GM04503 (cell line): ENCODE results near the gene IL17B.
"Not testable (repeated sequence)": the region's sequence is repeated elsewhere in the genome, so short reads cannot be mapped to it uniquely, and the experiment has no call there.

Source experiments
- DNase-seq: peaks from one replicate; pipeline ENCODE4 v3.0.0-alpha.2; 2012; ENCODE audit warnings: low read depth

Gene IL17B

DNA sequence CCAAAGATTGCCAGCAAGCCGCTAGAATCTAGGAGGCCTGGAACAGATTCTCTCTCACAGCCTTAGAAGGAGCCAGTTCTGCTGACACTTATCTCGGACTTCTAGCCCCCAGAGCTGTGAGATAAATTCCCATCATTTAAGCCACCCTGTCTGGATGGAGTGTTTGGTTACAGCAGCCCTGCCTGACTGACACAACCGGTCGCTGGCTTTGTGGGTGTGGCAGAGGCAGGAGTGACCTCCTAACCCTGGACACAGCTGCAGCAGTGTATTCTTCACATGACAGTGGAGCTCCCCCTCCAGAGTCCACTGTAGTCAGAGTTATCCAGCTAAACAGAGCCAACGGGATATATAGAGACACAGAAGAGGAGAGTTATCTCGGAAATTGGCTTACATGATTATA lies 21.2 kb upstream of the IL17B start:
- DNase-seq: no peak

DNA sequence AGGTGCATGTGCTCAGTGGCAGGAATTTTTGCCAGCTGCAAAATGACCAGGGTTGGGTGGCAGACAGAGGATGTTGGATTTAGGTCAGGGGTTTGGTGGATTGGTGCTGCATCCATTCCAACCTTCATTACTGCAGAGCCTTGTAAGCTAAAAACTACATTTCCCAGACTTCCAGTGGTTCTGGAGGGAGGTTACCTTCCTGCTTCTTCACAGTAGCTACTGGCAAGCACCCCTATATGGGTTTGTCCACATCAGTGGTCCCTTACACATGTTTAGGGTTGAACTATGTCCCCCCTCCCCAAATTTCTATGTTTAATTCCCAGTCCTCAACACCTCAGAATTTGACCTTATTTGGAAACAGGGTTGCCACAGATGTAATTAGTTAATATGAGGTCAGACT lies 20.7 kb upstream of the IL17B start:
- no peak for DNase-seq

DNA sequence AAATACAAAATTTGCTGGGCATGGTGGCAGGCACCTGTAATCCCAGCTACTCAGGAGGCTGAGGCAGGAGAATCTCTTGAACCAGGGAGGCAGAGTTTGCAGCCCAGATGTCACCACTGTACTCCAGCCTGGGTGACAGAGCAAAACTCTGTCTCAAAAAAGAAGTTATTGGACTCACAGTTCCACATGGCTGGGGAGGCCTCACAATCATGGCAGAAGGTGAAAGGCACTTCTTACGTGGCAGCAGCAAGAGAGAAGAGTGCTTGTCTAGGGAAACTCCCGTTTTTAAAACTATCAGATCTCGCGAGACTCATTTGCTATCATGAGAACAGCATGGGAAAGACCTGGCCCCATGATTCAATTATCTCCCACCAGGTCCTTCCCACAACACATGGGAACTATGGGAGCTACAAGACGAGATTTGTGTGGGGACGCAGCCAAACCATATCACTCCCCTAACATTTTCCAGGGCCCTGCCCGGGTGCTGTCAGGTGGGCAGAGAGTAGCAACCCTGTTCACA lies 19.7 kb upstream of the IL17B start:
- DNase-seq: not testable (repeated sequence)

DNA sequence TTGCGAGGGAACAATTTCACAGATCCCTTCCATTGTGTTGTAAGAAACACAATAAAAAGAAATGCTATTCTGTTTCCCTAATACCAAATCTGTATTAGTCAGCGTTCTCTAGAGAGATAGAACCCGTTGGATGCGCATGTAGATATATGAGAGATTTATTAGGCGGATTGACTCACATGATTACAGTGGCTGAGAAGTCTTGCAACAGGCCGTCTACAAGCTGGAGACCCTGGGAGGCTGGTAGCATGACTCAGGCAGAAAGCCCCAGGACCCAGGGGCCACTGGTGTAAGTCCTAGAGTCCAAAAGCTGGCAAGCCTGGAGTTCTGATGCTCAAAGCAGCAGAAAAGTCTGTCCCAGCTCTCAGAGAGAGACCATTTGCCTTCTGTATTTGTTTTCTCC lies 18.4 kb upstream of the IL17B start:
- peak; percentile 97 for DNase-seq

DNA sequence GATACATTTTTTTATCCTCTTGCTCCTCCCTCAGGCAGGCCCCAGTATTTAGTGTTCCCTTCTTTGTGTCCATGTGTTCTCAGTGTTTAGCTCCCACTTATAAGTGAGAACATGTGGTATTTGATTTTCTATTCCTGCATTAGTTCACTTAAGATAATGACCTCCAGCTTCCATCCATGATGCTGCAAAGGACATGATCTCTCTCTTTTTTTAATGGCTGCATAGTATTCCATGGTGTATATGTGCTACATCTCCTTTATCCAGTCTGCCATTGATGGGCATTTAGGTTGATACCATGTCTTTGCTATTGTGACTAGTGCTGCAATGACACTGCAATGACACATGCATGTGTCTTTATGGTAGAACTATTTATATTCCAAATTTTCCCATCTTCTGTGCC lies 15.9 kb upstream of the IL17B start:
- not testable (repeated sequence) for DNase-seq

DNA sequence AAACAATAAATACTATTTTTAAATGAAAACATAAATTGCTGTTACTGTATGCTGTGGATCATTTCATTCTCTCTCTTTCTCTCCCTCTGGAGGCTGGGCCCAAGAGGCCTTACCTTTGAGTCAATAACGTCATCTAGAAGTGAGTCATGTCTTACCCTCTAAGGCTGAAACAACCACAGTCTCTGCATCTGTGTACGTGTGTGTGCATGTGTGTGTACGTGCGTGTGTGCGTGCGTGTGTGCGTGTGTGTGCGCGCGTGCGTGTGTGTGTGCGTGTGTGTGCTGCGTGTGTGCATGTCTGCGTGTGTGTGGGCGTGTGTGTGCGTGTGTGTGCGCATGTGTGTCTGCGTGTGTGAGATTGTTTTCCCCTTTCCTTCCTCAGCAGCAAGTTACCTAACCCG lies 13.6 kb upstream of the IL17B start:
- DNase-seq: no peak

DNA sequence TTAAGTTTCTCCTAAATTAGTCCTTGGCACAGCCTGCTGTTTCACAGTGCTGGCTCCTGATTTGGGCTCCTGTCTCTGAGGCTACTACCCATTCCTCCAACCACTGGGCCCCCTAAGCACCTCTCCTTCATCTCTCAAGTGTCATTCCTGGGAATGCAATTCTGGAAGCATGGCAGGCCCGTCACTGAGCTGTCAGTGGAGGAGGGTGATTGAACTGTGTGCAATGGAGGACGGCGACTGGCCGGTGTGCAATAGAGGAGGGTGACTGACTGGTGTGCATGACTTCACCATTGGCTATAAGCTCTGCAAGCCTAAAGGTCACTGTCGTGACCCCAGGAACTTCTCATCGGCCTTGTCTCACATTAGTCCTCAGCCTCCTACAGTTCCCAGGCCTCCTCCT lies 12.4 kb upstream of the IL17B start:
- DNase-seq: no peak

DNA sequence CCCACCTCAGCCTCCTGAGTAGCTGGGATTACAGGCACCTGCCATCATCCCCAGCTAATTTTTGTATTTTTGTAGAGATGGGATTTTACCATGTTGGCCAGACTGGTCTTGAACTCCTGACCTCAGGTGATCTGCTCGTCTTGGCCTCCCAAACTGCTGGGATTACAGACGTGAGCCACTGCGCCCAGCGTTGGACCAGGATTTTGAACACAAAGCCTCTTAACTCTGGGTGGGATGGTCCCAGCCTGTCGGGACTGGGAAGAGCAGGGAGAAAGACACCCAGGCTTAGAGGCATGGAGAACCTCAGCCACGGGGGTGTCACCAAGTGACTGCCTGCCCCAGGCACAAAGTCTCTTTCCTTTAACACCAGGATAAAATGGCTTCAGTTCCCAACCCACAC lies 12.0 kb upstream of the IL17B start:
- not testable (repeated sequence) for DNase-seq

DNA sequence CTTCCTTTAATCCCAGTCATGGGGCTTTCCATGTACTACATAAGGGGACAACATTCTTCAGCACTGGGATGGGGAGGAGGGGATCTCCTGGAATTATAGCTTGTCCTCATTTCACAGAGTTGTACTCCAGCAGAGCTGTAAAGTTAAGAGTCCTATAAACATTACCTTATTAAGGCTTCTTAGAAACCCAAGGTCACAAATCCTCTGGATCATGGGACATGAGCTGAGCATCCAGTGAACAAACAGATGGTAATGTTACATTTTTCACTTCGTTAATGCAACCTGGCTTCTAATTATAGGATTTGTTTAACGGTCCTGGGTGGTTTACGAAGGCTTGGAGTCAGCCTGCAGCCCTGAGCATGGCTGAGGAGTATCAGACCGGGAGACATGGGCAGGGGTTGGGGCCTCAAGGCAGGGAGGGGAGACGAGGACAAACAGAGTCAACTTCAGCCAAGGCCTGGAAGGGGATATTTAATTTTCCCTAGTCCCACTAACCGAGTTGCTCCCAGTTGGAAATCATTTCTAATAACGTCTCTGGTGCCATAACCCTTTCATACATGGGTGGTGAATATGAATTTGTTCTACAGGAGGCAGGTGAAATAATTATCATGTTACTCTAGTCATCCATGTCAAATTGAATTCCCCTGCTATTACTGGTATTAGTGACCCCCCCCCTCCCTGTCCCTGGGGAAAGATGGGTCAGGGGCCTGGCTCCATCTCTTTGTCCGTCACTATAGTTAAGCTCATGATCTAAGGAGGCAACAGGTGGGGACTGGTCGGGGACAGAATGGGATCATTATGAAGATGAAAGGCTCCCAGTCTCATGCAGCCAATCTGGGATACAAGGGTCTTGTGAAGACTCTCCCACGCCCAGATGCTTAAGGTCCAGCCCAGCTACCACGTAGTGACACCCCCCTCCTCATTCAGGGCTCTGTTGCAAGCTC lies 10.7 kb upstream of the IL17B start:
- DNase-seq: no peak

DNA sequence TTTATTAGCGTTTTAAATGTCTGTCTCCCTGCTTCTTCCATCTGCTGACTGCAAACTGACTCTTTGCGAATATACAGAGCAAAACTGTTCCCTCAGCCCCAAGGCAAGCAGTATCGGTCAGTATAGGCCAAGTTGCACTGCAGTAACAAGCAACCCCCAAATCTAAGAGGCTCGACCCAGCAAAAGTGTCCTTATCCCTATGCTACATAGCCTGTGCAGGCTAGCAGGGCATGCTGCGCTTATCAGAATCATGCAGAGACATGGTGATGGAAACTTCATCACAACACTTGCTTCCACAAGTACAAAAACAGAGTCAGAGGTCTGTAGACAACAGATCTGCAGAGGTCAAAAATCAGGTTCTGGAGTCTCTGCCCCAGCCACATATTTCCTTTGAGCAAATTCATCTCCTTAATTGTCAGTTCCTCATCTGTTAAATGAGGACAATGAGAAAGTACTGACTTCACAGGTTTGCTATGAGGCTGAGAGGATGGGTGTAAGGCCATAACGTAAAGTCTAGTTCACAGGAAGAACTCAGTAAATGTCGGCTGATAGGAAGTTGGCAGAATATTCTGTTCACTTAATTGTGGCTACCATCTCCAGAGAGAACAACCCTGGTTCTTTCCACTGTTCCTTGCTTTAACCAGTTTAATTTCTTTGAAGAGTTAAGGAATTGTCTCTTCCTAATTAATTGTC lies 9.6 kb upstream of the IL17B start:
- DNase-seq: no peak

DNA sequence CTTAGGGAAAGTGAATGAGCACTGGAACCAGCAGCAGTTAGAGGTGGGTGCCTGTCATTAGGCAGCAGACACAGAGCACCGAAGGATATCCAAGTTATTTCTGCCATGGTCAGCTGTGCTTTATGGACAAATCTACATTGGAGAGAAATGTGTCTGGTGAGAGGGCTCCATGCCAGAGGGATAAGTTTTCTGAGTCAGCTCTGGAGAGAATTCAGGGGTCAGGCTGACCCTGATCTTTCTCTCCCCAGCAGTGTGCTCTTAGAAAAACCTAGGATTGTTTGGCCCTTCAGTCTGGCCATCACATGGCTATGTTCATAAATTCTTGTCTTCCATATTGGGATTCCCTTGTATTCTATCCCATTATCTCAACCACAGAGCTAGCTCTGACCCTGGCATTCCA lies 8.9 kb upstream of the IL17B start:
- DNase-seq: no peak

DNA sequence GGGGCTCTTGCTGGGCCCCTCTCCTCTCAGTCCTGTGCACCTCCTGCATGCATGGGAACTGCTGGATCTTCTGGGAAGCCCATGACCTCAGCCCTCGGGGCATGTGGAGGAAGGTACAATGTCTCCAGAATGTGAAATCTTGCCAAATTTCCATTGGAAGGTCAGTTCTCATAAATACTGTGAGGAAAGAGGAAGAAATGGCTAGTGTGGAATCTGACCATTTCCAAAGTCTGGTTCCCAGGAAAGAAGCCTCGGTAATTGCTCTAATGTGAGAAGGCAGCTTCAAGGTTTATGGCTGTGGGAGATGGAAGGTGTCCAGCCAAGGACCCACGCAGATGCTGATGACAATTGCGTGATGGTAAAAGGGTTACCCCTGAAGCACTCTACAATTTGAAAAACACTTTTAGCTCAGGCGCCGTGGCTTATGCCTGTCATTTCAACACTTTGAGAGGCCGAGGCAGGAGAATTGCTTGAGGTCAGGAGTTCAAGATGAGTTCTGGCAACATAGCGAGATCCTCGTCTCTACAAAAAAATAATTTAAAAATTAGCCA lies 8.1 kb upstream of the IL17B start:
- peak; percentile 92 for DNase-seq

DNA sequence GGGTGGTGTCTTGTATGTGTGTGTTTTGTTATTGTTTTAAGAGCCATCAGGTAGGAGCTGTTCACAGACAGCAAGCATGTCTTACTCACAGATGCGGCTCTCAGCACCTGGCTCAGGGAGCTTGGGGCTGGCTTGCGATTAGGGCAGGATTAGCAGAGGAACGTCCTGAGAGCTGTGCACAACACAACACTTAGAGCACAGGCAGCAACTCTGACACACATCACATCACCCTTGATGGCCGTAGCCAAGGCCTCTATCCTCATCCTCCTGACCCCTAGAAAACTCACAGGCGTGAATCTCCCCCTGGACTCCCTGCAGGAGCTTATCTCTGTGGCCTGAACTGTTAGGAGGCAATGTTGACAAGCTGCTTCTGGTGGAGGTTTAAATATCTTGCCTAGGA lies 7.1 kb upstream of the IL17B start:
- DNase-seq: no peak

DNA sequence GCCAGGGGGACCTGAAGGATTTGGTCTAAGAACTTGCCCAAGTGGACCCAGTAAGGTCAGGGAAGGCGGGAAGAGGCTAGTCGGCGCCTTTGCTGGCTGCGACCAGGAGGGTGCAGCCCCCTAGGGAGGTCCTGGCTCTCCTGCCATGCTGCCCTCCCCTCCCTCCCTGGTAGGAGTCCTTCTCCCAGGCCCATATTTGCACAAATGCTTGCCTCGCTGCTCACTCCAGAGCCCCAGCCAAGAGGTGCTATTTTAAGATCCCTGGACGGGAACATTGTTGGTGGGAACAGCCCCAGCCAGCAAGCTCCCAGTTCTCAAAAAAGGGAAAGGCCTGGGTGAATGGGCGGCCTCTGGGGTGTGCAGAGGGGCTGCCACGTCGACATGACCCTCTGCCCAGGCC lies 4.3 kb upstream of the IL17B start:
- DNase-seq: no peak

DNA sequence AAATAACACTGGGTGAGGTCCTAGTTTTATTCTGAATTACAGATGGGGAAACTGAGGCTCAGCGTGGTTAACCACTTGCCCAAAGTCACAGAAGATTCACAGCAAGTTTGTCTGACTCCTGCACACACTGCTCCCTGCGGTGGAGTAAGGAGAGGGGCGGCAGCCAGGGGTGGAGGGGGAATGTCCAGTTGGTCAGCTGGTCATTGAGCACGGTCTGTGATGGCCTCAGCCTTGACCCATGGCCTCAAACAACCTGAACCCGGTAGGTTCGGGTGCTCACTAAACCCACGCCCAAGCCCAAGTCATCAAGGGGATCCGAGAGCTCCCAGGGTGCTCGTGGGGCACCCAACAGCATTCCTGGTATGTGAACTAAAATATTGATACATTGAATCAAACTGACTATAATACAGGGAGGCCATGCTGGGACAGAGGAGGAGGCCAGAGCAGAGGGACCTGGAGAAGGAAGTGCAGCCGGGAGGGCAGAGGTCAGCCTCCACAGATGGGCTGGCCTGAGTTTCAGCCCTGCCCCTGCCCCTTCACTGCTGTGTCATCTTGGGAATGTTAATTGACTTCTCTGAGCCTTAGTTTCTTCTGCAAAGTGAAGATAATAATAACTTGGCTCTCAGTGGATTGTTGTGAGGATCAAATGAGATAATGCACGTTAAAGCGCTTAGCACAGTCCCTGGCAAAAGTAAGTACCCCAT lies 3.6 kb upstream of the IL17B start:
- no peak for DNase-seq

DNA sequence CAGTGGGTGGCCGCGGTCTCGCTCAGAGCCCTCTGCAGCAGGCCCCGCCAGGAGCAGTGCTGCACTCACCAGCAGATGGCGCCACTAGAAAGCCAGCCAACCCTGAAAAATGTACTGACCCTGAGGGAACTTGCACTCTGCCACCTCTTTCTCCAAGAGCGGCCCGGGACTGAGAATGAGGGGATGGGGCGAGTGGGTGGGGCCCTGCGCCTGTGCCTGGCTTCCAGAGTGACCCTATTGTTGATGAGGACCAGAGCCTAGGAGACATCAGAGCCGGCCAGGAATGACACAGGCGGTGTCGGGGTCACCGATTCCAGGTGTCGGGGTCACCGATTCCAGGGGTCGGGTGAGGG lies 2.9 kb upstream of the IL17B start:
- DNase-seq: no peak

DNA sequence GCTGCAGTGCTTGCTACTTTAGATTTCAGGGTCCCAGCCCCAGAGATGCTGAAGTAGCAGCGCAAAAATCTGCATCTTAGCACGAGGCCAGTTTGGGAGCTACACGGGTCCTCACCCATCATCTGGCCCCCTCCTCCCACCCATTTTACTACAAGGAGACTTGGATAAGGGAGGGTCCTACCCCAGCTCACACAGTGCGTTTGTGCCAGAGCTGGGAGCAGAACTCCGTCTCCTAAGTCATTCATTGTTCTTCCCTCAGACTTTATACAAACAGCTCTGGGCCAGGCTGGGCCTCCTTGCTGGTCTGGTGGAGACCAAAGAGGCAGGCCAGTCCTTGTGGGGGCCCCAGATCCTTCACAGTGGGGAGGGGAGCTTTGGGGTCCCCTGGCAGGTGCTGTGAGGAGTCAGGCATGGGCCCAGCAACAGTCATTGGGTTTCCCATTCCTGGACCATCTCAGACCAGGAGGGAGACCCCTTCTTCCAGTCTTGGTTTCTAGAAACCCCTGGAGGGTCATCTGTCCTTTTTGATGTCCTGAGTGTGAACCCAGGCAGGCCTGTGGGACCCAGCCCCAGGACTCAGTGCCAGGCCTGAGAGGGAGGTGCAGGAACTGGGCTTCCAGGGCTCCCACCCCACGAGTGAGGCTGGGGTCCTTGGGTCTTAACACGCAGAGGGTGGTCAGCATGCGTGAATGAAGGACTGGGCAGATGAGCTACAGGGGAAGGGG lies 2.3 kb upstream of the IL17B start:
- no peak for DNase-seq

DNA sequence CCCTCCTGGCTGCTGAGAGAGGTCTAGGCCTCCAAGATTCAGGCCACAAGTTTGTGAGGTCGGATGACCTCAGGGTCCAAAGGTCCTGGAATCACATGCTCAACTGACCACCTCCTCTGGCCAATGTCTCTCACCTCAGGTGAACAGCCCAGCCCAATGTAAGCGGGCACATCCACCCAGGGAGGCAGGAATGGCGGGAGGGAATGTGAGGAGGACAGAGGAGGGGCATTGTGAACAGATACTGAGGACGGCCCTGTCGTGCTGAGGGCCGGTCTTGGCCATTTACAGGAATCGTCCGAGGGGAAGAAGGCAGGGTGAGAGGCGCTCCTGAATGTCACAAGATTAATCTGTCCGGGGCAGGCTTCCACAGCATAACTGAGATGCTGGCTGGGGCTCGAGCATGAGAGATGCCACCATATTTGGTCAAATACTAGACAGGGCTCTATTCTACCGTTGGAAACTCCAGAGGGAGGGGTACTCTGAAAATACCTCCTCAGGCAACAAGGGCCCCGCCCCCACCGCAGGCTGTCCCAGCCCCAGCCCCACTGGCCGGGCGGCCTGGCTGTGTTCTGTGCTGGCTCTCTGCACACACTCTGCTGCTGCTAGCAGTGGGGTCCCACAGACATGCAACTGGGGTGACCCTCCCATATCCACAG lies 1.5 kb upstream of the IL17B start:
- no peak for DNase-seq

DNA sequence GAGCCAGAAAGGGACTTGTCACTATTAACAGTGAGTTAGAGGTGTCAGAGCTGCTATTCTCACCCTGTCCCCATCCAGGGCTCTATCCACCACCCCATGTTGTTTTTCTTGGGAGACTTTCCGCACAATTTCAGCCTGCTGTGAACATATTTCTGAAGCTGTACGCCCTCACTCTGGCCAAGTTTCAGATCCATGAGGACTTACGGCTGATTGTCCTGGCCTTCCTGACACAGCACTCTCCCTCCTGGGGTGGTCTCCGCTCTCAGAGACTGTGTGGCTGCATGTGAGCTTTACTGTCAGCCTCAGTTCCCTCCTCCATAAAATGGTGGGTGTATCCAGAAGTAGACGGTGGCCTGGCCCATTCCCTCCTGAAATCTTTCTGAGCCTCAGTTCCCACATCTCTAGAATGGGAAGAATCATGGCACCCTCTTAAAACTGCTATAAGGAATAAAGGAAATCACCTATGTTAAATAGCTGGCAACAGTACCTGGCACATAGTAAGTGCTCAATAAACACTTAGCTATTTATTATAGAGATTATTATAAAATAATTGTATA lies 804 bp upstream of the IL17B start:
- no peak for DNase-seq

DNA sequence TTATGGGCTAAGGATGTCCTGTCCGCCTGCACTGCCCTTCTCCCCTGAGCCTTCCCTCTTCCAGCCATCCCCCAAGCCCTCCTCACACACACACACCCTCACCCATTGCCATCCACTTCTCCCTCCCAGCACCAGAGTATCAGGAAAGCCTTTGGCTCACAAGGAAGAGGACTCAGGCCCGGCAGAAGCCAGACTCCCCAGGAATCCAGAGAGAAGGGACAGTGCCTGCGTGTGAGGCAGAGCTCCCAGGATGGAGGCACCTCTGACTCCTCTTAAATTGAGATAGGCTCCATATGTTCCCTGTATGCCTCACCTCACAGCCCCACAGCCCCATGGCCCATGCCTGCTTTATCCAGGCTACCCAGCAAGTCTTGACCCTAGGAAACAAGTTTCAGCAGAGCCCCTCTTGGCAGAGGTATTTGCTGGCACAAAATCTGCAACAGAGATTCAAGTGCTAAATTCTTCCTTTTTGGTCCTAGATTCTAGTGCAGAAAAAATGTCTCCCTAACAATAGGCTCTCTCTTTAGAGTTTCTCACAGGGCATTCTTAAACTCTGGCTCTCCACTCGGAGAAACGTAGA lies 761 bp downstream of the IL17B start:
- DNase-seq: no peak
